SK-N-SH treated with all-trans-retinoic acid at 6 μM for 48 hours (cell line): ENCODE results near the gene TOP1.
"Not testable (repeated sequence)": the region's sequence is repeated elsewhere in the genome, so short reads cannot be mapped to it uniquely, and the experiment has no call there.

ENCODE experiments used
- ATAC-seq: fragments of 200-7000 bp; cut with Tn5 transposase; 3 replicates; pipeline ENCODE4 v1.9.1; 2020; ENCODE audit warnings: mild to moderate bottlenecking, moderate library complexity
- ARNTL ChIP-seq: fragments of 450-650 bp; formaldehyde crosslinking; IDR thresholded peaks from 2 replicates; pipeline ENCODE4 v1.5.0; 2020; ENCODE audit warnings: low read depth, mild to moderate bottlenecking, moderate library complexity, borderline replicate concordance
- CSDC2 ChIP-seq: fragments of 250-450 bp; sonication (Bioruptor Pico); IDR thresholded peaks from 2 replicates; pipeline ENCODE4 v1.5.0; 2020; ENCODE audit warnings: mild to moderate bottlenecking, moderate library complexity
- GLIS3 ChIP-seq: fragments of 250-450 bp; sonication (Bioruptor Pico); IDR thresholded peaks from 2 replicates; pipeline ENCODE4 v1.5.0; 2020; ENCODE audit warnings: mild to moderate bottlenecking, moderate library complexity
- OSR1 ChIP-seq: fragments of 250-450 bp; sonication (Bioruptor Pico); IDR thresholded peaks from 2 replicates; pipeline ENCODE4 v1.8.0; 2022; ENCODE audit warnings: moderate library complexity, mild to moderate bottlenecking, inconsistent platforms
- PPARA ChIP-seq: fragments of 250-450 bp; sonication (Bioruptor Pico); IDR thresholded peaks from 2 replicates; pipeline ENCODE4 v1.5.0; 2020; ENCODE audit warnings: mild to moderate bottlenecking, borderline replicate concordance
- SNAI2 ChIP-seq: fragments of 250-450 bp; sonication (Bioruptor Pico); IDR thresholded peaks from 2 replicates; pipeline ENCODE4 v1.5.0; 2020; ENCODE audit warnings: mild to moderate bottlenecking, moderate library complexity
- TCF4 ChIP-seq: fragments of 250-450 bp; sonication (Bioruptor Pico); IDR thresholded peaks from 2 replicates; pipeline ENCODE4 v1.8.0; 2021; ENCODE audit warnings: mild to moderate bottlenecking, moderate library complexity, borderline replicate concordance
- TOX ChIP-seq: fragments of 250-450 bp; sonication (Bioruptor Pico); IDR thresholded peaks from 2 replicates; pipeline ENCODE4 v1.8.0; 2021; ENCODE audit warnings: mild to moderate bottlenecking, moderate library complexity, borderline replicate concordance
- ZC3H10 ChIP-seq: fragments of 250-450 bp; sonication (Bioruptor Pico); IDR thresholded peaks from 2 replicates; pipeline ENCODE4 v1.5.1; 2021; ENCODE audit warnings: mild to moderate bottlenecking, moderate library complexity
- ZFP30 ChIP-seq: fragments of 450-650 bp; formaldehyde crosslinking; IDR thresholded peaks from 2 replicates; pipeline ENCODE4 v1.5.0; 2022; ENCODE audit warnings: mild to moderate bottlenecking, moderate library complexity
- ZNF70 ChIP-seq: fragments of 450-650 bp; formaldehyde crosslinking; IDR thresholded peaks from 2 replicates; pipeline ENCODE4 v1.5.0; 2020; ENCODE audit warnings: mild to moderate bottlenecking, moderate library complexity
- ZNF8 ChIP-seq: fragments of 450-650 bp; formaldehyde crosslinking; IDR thresholded peaks from 2 replicates; pipeline ENCODE4 v1.5.0; 2020; ENCODE audit warnings: mild to moderate bottlenecking, moderate library complexity
- TF ChIP-seq, protein P1 (sequence below): fragments of 250-450 bp; sonication (Bioruptor Pico); IDR thresholded peaks from 2 replicates; pipeline ENCODE4 v1.8.0; 2021; ENCODE audit warnings: low read depth, mild to moderate bottlenecking, moderate library complexity, borderline replicate concordance
- TF ChIP-seq, protein P2 (sequence below): fragments of 250-450 bp; sonication (Bioruptor Pico); IDR thresholded peaks from 2 replicates; pipeline ENCODE4 v1.8.0; 2020; ENCODE audit warnings: mild to moderate bottlenecking, moderate library complexity, borderline replicate concordance
- TF ChIP-seq, protein P3 (sequence below): fragments of 250-450 bp; sonication (Bioruptor Pico); IDR thresholded peaks from 2 replicates; pipeline ENCODE4 v1.5.1; 2021; ENCODE audit warnings: mild to moderate bottlenecking, moderate library complexity

TOP1 gene

DNA sequence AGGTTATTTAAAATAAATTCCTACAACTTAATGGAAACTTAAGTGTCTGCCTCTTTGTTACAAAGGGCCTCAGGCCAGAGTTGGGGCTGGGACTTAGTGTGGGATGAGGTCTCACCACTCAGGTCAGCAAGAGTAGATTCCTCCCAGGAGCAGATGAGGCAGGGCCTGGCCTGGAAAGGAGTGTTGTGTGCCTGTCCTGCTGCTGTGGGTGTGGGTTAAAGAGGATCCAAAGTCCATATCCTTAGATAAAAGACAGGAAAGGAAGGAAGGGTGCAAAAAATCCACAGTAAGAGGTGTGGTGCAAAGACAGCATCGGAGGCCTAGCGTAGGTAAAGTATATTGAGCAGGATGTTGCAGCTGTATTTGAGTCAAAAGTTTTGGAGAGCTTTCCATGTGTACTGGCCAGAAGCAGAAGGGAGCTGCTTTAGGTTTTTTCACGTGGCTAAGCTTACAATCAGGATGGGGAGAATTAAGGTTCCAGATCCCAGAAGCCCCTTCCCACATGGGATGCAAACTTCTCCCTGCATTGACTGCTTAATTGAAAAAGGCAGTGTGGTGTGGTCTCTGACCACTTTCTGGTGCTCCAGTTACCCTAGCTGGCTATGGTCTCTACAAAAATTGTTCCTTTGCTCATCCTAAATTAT, 96.0 kb downstream of the TOP1 start:
- TF ChIP-seq ARNTL (no peak), TCF4 (CRISPR knock-in tag) (no peak), ZNF8 (CRISPR knock-in tag) (no peak), GLIS3 (CRISPR knock-in tag) (no peak), CSDC2 (CRISPR knock-in tag) (no peak), ZFP30 (CRISPR knock-in tag) (no peak), OSR1 (CRISPR knock-in tag) (no peak), ZC3H10 (no peak)
- TF ChIP-seq, protein P1, sequence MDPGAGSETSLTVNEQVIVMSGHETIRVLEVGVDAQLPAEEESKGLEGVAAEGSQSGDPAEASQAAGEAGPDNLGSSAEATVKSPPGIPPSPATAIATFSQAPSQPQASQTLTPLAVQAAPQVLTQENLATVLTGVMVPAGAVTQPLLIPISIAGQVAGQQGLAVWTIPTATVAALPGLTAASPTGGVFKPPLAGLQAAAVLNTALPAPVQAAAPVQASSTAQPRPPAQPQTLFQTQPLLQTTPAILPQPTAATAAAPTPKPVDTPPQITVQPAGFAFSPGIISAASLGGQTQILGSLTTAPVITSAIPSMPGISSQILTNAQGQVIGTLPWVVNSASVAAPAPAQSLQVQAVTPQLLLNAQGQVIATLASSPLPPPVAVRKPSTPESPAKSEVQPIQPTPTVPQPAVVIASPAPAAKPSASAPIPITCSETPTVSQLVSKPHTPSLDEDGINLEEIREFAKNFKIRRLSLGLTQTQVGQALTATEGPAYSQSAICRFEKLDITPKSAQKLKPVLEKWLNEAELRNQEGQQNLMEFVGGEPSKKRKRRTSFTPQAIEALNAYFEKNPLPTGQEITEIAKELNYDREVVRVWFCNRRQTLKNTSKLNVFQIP, result no peak
- ATAC-seq, result no peak

DNA sequence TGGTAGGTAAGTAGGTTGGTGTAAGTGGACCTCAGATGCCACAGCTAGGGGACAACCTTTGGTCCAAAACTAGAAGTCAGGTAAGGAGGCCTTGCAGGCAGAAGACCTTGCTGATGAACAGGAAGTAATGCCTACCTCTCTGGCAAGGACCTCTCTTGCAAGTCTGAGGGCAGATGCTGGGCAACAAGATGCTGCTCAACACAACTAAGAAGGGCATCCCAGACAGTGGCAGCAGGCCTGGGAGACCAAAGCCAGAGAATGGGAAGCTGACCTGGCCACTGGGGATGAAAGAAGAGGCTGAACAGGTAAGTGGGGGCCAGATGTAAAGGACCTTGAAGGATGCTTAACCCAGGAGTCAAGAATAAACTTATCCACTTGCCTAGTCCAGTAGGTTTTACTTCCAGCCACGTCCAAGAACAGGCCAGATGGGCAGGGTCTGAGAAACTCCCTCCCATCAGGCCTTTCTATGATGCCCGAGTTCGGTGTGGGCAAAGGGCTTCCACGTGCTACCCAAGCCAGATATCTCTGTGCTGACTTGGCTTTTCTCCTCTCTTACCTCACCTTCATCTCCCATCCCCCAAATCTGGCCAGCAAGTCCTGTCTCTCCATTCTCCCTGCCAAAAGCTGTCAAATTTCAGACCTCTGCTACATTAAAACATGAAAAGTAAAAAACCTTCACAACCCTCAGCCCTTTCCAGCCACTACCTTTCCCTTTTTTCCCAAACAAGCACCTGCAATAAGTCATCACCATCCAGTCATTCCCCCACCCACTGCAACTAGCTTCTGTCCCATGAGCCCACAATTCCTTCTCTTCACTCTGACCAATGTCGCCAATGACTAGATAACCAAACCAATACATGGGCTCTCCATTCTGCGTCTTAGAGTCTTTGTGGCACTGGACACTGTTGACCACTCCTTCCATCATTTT, 97.2 kb downstream of the TOP1 start:
- ATAC-seq, result no peak
- TF ChIP-seq, protein P2, sequence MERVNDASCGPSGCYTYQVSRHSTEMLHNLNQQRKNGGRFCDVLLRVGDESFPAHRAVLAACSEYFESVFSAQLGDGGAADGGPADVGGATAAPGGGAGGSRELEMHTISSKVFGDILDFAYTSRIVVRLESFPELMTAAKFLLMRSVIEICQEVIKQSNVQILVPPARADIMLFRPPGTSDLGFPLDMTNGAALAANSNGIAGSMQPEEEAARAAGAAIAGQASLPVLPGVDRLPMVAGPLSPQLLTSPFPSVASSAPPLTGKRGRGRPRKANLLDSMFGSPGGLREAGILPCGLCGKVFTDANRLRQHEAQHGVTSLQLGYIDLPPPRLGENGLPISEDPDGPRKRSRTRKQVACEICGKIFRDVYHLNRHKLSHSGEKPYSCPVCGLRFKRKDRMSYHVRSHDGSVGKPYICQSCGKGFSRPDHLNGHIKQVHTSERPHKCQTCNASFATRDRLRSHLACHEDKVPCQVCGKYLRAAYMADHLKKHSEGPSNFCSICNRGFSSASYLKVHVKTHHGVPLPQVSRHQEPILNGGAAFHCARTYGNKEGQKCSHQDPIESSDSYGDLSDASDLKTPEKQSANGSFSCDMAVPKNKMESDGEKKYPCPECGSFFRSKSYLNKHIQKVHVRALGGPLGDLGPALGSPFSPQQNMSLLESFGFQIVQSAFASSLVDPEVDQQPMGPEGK (CRISPR knock-in tag), result no peak
- TF ChIP-seq ARNTL (no peak), TOX (CRISPR knock-in tag) (no peak), ZNF70 (CRISPR knock-in tag) (no peak), ZC3H10 (no peak), CSDC2 (CRISPR knock-in tag) (no peak), PPARA (CRISPR knock-in tag) (no peak), OSR1 (CRISPR knock-in tag) (no peak), ZFP30 (CRISPR knock-in tag) (no peak)
- TF ChIP-seq, protein P3, sequence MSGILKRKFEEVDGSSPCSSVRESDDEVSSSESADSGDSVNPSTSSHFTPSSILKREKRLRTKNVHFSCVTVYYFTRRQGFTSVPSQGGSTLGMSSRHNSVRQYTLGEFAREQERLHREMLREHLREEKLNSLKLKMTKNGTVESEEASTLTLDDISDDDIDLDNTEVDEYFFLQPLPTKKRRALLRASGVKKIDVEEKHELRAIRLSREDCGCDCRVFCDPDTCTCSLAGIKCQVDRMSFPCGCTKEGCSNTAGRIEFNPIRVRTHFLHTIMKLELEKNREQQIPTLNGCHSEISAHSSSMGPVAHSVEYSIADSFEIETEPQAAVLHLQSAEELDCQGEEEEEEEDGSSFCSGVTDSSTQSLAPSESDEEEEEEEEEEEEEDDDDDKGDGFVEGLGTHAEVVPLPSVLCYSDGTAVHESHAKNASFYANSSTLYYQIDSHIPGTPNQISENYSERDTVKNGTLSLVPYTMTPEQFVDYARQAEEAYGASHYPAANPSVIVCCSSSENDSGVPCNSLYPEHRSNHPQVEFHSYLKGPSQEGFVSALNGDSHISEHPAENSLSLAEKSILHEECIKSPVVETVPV (CRISPR knock-in tag), result no peak

DNA sequence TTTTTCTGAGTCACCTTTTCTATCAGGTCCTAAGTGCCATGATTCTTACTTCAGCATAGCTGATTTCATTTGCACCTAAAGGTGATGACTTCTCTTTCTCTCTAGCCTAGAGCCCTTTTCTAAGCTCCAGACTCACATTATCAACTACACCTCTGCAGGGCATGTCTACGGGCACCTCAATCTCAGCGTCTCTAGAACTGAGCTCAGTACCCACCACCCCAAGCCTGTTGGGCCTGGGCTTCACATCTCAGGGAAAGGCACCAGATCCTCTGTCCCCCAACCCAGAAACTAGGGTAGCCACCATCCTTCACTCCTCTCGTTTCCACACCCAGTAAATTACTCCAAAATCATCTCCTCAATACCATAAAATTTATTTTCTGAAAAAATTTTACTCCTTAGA, 98.1 kb downstream of the TOP1 start:
- TF ChIP-seq, protein P2 (CRISPR knock-in tag), result no peak
- TF ChIP-seq, all 23 proteins: peak for 0
- ATAC-seq, result no peak

DNA sequence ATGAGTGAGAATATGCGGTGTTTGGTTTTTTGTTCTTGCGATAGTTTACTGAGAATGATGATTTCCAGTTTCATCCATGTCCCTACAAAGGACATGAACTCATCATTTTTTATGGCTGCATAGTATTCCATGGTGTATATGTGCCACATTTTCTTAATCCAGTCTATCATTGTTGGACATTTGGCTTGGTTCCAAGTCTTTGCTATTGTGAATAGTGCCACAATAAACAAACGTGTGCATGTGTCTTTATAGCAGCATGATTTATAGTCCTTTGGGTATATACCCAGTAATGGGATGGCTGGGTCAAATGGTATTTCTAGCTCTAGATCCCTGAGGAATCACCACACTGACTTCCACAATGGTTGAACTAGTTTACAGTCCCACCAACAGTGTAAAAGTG, 99.7 kb downstream of the TOP1 start:
- ATAC-seq, result not testable (repeated sequence)

DNA sequence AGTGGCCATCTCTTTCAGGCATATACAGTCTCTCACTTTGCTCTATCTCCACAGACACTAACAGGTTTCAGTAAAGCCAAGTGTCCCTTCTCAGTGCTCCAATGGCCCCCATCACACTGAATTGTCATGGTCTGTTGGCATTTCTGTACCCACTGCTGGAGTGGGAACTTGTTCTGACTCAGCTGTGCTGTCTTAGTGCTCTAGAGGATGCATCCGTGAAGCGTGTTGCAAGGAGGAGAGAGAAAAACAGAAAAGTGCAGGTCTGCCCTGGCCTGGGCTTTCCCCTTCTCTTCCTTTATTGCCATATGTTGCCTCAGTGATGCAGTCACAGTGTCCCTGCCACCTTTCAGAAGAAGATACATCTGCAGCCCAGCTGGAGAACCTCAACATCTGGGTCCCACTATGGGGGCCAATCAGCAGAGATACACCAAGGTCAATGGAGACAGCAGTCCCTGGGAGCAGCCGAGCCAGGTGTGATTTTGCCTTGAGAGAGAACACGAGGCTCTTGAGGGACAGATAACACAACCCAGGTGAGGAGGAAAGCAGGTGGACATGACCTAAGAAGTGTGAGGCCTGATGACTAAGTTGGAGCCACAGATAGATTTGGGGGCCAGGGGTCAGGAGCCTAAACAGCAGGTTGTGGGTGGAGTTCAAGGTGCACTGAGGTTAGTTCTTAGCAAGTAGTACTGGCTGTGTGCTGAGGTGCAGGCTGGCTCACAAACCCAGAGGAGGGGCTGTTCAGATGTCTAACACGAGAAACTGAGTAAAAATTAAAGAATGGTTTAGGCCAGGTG, 103.2 kb downstream of the TOP1 start:
- peak; percentile 94 for TF ChIP-seq ZNF70 (CRISPR knock-in tag)
- TF ChIP-seq SNAI2 (CRISPR knock-in tag), result no peak
- ATAC-seq, result no peak

DNA sequence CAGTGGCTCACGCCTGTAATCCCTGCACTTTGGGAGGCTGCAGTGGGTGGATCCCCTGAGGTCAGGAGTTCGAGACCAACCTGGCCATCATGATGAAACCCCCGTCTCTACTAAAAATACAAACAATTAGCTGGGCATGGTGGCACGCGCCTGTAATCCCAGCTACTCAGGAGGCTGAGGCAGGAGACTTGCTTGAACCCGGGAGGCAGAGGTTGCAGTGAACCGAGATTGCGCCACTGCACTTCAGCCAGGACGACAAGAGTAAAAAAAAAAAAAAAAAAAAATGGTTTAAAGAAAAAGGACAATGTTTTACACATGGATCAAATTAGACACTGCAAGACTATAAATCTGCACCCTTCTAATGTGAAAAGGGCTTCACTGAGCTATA, 103.8 kb downstream of the TOP1 start:
- not testable (repeated sequence) for ATAC-seq
